ENCODE measurements around the gene PPM1E. TPM values are rescaled to one million over a fixed set of nuclear protein-coding genes. Genes with fewer than 3 reads are reported as not detected.

The PPM1E gene
- total RNA-seq, 2 donors from 2014 or later = not detected

DNA sequence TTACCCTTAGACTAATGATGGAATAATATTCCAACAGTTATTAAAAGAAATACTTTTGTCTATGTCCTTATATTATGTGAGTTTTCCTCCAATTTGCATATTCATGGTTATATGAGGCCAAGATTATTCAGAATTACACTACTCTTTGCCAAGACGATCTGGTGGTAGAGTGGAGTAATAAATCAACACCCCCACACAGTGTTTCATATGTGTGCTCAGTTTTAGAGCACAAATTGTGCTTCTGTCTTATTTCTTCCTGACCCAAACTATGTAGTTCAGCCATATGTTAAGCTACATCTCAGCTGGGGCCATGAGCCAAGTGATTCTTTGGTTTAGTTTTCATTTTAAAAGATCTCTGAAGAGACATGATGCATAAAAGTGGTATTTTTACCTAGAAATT, 26.9 kb upstream of the PPM1E start:
- ATAC-seq (ENCODE audit: insufficient number of reproducible peaks, low FRiP score, low read depth) (no peak), DNase-seq (ENCODE audit: low spot score) (no peak)
- no peaks in the 10 kb centered on the region for H3K4me1 ChIP-seq (ENCODE audit: control insufficient read depth in 1 of 2, low read depth in 2 of 2)
- H3K4me3 ChIP-seq = no peak overlapping the region
- no peaks in the 10 kb centered on the region for H3K27me3 ChIP-seq (replicated peaks; ENCODE audit: insufficient read depth)
- no peaks in the 10 kb centered on the region for H3K9me3 ChIP-seq
- H3K27ac ChIP-seq = no peak overlapping the region
- no peak for TF ChIP-seq CTCF (IDR thresholded peaks at IDR 0.05)
- H3K36me3 ChIP-seq = no peaks in the 10 kb centered on the region

- Histone ChIP-seq H3K4me3 (no peak overlapping the region), H3K4me1 (ENCODE audit: control insufficient read depth in 1 of 2, low read depth in 2 of 2) (no peaks in the 10 kb centered on the region), H3K27ac (no peak overlapping the region), H3K36me3 (no peaks in the 10 kb centered on the region), H3K27me3 (replicated peaks; ENCODE audit: insufficient read depth) (no peaks in the 10 kb centered on the region), H3K9me3 (no peaks in the 10 kb centered on the region)
- no peak for DNase-seq (ENCODE audit: low spot score)
- no peak for ATAC-seq (ENCODE audit: insufficient number of reproducible peaks, low FRiP score, low read depth)
- TF ChIP-seq CTCF (IDR thresholded peaks at IDR 0.05) = no peak
Observed at GRCh38 chr17:58730937-58731336, 24.7 kb upstream of the PPM1E start.

DNA sequence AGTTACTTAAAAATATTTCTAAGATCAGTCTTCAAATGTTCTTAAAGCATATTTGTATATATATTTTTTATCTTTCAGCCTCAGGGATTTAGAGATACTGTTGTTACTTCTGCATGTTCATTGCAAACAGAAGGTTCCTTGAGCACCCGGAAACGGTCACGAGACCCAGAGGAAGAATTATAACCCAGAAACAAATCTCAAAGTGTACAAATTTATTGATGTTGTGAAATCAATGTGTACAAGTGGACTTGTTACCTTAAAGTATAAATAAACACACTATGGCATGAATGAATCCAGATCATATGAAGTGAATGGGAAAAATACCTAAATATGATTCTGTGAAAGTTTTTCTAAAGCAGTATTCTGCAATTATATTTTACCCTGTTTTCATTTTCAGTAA, 21.6 kb upstream of the PPM1E start:
- TF ChIP-seq CTCF (IDR thresholded peaks at IDR 0.05) = no peak
- no peak for ATAC-seq (ENCODE audit: insufficient number of reproducible peaks, low FRiP score, low read depth)
- H3K36me3 ChIP-seq = no peaks in the 10 kb centered on the region

DNA sequence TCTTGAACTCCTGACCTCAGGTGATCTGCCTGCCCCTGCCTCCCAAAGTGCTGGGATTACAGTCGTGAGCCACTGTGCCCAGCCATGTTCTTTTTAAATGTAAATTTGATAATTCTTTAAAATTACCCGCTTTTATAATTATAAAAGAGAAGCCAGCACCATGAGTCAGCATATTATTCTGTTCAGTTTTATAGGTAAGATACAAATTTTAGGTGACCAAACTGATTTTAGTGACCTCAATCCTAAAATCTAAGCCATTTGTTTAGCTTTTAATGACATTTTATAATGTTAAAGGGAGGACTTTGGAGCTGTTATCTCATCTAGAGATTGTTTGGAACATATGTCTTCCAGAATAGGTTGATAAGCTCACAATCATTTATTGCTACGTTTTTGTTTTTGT, 20.8 kb upstream of the PPM1E start:
- ATAC-seq (ENCODE audit: insufficient number of reproducible peaks, low FRiP score, low read depth) = no peak
- Histone ChIP-seq H3K4me1 (ENCODE audit: control insufficient read depth in 1 of 2, low read depth in 2 of 2) (no peaks in the 10 kb centered on the region), H3K36me3 (no peaks in the 10 kb centered on the region), H3K4me3 (no peak overlapping the region), H3K9me3 (no peaks in the 10 kb centered on the region), H3K27me3 (replicated peaks; ENCODE audit: insufficient read depth) (no peaks in the 10 kb centered on the region), H3K27ac (no peak overlapping the region)
- TF ChIP-seq CTCF (IDR thresholded peaks at IDR 0.05) = no peak
- DNase-seq (ENCODE audit: low spot score) = no peak

More for the DNA sequence above, 21.6 kb upstream of the PPM1E start:
- H3K4me1 ChIP-seq (ENCODE audit: control insufficient read depth in 1 of 2, low read depth in 2 of 2) = no peaks in the 10 kb centered on the region
- no peaks in the 10 kb centered on the region for H3K27me3 ChIP-seq (replicated peaks; ENCODE audit: insufficient read depth)
- H3K27ac ChIP-seq = no peak overlapping the region
- DNase-seq (ENCODE audit: low spot score) = no peak
- H3K9me3 ChIP-seq = no peaks in the 10 kb centered on the region
- H3K4me3 ChIP-seq = no peak overlapping the region

GRCh38 chr17:58741121-58741625, 14.5 kb upstream of the PPM1E start:
- Histone ChIP-seq H3K4me1 (ENCODE audit: control insufficient read depth in 1 of 2, low read depth in 2 of 2) (no peaks in the 10 kb centered on the region), H3K9me3 (no peaks in the 10 kb centered on the region), H3K27me3 (replicated peaks; ENCODE audit: insufficient read depth) (no peaks in the 10 kb centered on the region), H3K36me3 (no peaks in the 10 kb centered on the region), H3K27ac (no peak overlapping the region), H3K4me3 (no peak overlapping the region)
- no peak for DNase-seq (ENCODE audit: low spot score)
- no peak for ATAC-seq (ENCODE audit: insufficient number of reproducible peaks, low FRiP score, low read depth)
- no peak for TF ChIP-seq CTCF (IDR thresholded peaks at IDR 0.05)
